Omental fat pad (tissue), 4 donors: ENCODE results near the gene TSSC4. TPM values are rescaled to one million over a fixed set of nuclear protein-coding genes. Genes with fewer than 3 reads are reported as not detected.

ENCODE experiments used
- ATAC-seq: fragments of 150-250 bp; one replicate; pipeline ENCODE4 v1.9.1; 2016; ENCODE audit warnings: mild to moderate bottlenecking, moderate library complexity; ENCODE audit not compliant: low FRiP score
- DNase-seq: peaks from one replicate; pipeline ENCODE4 v3.0.0-alpha.2; 2019; ENCODE audit warnings: low spot score
- CTCF ChIP-seq, 3 donors: fragments of 450-650 bp; IDR thresholded peaks; one replicate each; pipeline ENCODE4 v1.5.1; 2016 to 2017; ENCODE audit warnings: antibody characterized with exemption in 3 of 3, mild to moderate bottlenecking in 3 of 3, moderate library complexity in 2 of 3
- total RNA-seq, 4 donors: library from RNA; depleted of rRNA; stranded (reverse); fragments of >200 nt; gene quantifications; one replicate each; pipeline ENCODE4 v1.1.0, GENCODE V29; 2016

TSSC4 gene
- total RNA-seq, 4 donors from 2014 or later = 29.9 to 59.7 (median 33.5) TPM

GRCh38 chr11:2423157-2424025, 22.8 kb downstream of the TSSC4 start:
- TF ChIP-seq CTCF (IDR thresholded peaks at IDR 0.05) = no peak
- no peak for ATAC-seq

GRCh38 chr11:2424811-2425495, 24.4 kb downstream of the TSSC4 start:
- TF ChIP-seq CTCF (IDR thresholded peaks at IDR 0.05) = no peak
- DNase-seq (no peak), ATAC-seq (no peak)

More at GRCh38 chr11:2423157-2424025, 22.8 kb downstream of the TSSC4 start:
- no peak for DNase-seq

GRCh38 chr11:2425506-2425905, 25.0 kb downstream of the TSSC4 start:
- DNase-seq = no peak
- TF ChIP-seq CTCF (IDR thresholded peaks at IDR 0.05) = no peak
- ATAC-seq = no peak

DNA sequence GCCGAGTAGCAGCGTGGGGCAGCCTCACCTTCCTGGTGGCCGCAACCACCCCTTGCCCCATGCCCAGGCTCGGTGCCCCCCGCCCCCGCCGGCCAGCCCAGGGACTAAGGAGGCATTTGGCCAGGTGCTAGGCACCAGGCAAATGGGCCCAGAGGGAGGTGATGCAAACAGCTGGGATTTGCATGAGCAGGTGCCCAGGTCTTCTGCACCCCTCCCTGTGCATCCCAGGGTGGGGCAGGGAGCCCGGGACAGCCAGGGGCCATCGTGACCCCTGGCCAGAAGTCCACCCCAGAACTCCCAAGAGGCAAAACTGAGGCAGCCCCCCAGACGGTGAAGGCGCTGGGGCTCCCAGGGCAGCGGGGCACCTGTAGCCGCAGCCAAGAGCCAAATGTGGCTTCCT, 25.7 kb downstream of the TSSC4 start:
- DNase-seq (no peak), ATAC-seq (no peak)
- no peak for TF ChIP-seq CTCF (IDR thresholded peaks at IDR 0.05)

DNA sequence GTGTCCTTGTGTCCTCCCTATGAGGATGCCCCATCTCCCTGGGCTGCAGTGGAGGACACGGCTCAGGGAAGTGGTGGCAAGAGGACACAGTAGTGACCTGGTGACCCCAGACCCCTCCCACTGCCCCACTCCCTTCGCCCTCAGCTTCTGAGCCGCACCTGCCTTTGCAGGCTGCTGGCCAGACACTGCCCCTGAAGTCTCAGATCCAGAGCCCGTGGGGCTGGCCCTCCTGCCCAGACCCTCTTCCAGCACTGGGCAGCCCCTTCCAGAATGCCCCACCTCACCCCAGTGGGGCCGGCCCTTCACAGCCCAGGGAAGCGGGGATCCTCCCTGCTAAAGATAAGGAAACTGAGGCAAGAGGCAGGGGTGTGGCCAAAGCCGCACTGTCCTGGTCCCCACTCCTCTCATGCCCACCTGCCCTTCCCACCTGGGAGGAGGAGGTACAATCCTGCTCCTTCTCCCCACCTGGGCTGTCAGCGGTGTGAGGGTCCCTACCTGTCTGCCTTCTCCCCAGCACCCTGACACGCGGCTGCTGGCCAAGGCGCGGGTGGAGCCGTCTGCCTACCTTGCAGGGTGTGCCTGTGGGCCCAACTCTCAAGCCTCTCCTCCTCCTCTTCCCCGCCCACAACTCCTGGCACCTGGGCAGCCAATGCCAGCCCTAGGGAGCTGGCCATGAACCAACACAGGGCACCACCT, 26.4 kb downstream of the TSSC4 start:
- no peak for TF ChIP-seq CTCF (IDR thresholded peaks at IDR 0.05)
- no peak for DNase-seq
- no peak for ATAC-seq

- TF ChIP-seq CTCF (IDR thresholded peaks at IDR 0.05) = no peak
- DNase-seq (no peak), ATAC-seq (no peak)
These were observed 27.3 kb downstream of the TSSC4 start for GRCh38 chr11:2427721-2428321.
